GM23338 (cell line): ENCODE data around the gene PAK4. TPM values are rescaled to one million over a fixed set of nuclear protein-coding genes. Genes with fewer than 3 reads are reported as not detected.

Source experiments
- ATAC-seq: fragments of 200-7000 bp; cut with Tn5 transposase; 3 replicates; pipeline ENCODE4 v1.9.1; 2020
- DNase-seq: peaks from one replicate; pipeline ENCODE4 v3.0.0-alpha.2; 2015; ENCODE audit warnings: low spot score
- H2AFZ ChIP-seq: fragments of 200-600 bp; sonication (generic); 2 replicates; pipeline ENCODE4 v1.8.0; 2016; ENCODE audit warnings: antibody characterized with exemption, mild to moderate bottlenecking, moderate library complexity
- H3F3A ChIP-seq: fragments of 200-600 bp; sonication (generic); replicated peaks from 2 replicates; pipeline ENCODE4 v1.8.0; 2017; ENCODE audit warnings: antibody characterized with exemption, mixed run types, low read depth
- H3K27ac ChIP-seq: fragments of 200-600 bp; sonication (generic); 2 replicates; pipeline ENCODE4 v1.6.1; 2016; ENCODE audit warnings: low read depth
- H3K27me3 ChIP-seq: fragments of 200-600 bp; sonication (generic); 2 replicates; pipeline ENCODE4 v1.8.0; 2016; ENCODE audit warnings: mild to moderate bottlenecking, mixed run types, moderate library complexity; ENCODE audit not compliant: insufficient read depth
- H3K36me3 ChIP-seq: fragments of 200-600 bp; sonication (generic); 2 replicates; pipeline ENCODE4 v1.8.0; 2016; ENCODE audit warnings: mild to moderate bottlenecking; ENCODE audit not compliant: insufficient read depth
- H3K4me1 ChIP-seq: fragments of 200-600 bp; sonication (generic); 2 replicates; pipeline ENCODE4 v1.8.0; 2016; ENCODE audit warnings: mild to moderate bottlenecking, moderate library complexity; ENCODE audit not compliant: insufficient read depth
- H3K4me2 ChIP-seq: fragments of 200-600 bp; sonication (generic); 2 replicates; pipeline ENCODE4 v1.7.1; 2017; ENCODE audit warnings: mixed run types
- H3K4me3 ChIP-seq: fragments of 200-600 bp; sonication (generic); 2 replicates; pipeline ENCODE4 v1.6.1; 2016; ENCODE audit warnings: mixed run types
- H3K79me2 ChIP-seq: fragments of 200-600 bp; sonication (generic); replicated peaks from 2 replicates; pipeline ENCODE4 v1.8.0; 2017; ENCODE audit warnings: mild to moderate bottlenecking; ENCODE audit not compliant: insufficient read depth
- H3K9me2 ChIP-seq: fragments of 200-600 bp; sonication (generic); 2 replicates; pipeline ENCODE4 v1.8.0; 2017; ENCODE audit not compliant: insufficient read depth
- H4K20me1 ChIP-seq: fragments of 200-600 bp; sonication (generic); replicated peaks from 2 replicates; pipeline ENCODE4 v1.8.0; 2017; ENCODE audit warnings: mild to moderate bottlenecking; ENCODE audit not compliant: insufficient read depth
- H3K27ac Mint-ChIP-seq: 2 replicates; pipeline ENCODE4 v1.8.0; 2020; ENCODE audit warnings: inconsistent platforms, mild to moderate bottlenecking, moderate library complexity, mixed read lengths
- H3K27me3 Mint-ChIP-seq: 3 replicates; pipeline ENCODE4 v1.8.0; 2022; ENCODE audit warnings: low read depth, mild to moderate bottlenecking, moderate library complexity, mixed read lengths, inconsistent platforms; ENCODE audit not compliant: insufficient read depth, poor library complexity
- H3K36me3 Mint-ChIP-seq: 3 replicates; pipeline ENCODE4 v1.8.0; 2021; ENCODE audit warnings: low read depth, mild to moderate bottlenecking, inconsistent platforms, moderate library complexity, mixed read lengths
- H3K4me1 Mint-ChIP-seq: 3 replicates; pipeline ENCODE4 v1.8.0; 2020; ENCODE audit warnings: mild to moderate bottlenecking, inconsistent platforms, mixed read lengths
- H3K4me3 Mint-ChIP-seq: 3 replicates; pipeline ENCODE4 v1.8.0; 2021; ENCODE audit warnings: moderate library complexity, mild to moderate bottlenecking, inconsistent platforms, mixed read lengths
- H3K9me3 Mint-ChIP-seq: 3 replicates; pipeline ENCODE4 v1.8.0; 2020; ENCODE audit warnings: moderate library complexity, mild to moderate bottlenecking, inconsistent platforms, mixed read lengths
- CREB1 ChIP-seq: fragments of 250-450 bp; sonication (Bioruptor Pico); IDR thresholded peaks from 2 replicates; pipeline ENCODE4 v1.5.0; 2020; ENCODE audit warnings: low read depth, mild to moderate bottlenecking, moderate library complexity
- CTCF ChIP-seq, 2 experiments: fragments of 200-600 bp in 1 of 2; sonication (generic) in 1 of 2; conservative IDR thresholded peaks; 2 replicates each; pipeline versions ENCODE4 v1.5.1 to v1.6.1; 2016 to 2017; ENCODE audit warnings: antibody characterized with exemption in 2 of 2, low read depth in 2 of 2, mild to moderate bottlenecking in 2 of 2, moderate library complexity in 1 of 2
- EZH2 ChIP-seq: fragments of 200-600 bp; sonication (generic); IDR thresholded peaks from one replicate; pipeline ENCODE4 v1.8.0; 2017; ENCODE audit warnings: antibody characterized with exemption, mild to moderate bottlenecking, low read depth; ENCODE audit not compliant: unreplicated experiment
- EZH2phosphoT487 ChIP-seq: fragments of 200-600 bp; sonication (generic); IDR thresholded peaks from one replicate; pipeline ENCODE4 v1.8.1; 2018; ENCODE audit warnings: antibody characterized with exemption; ENCODE audit not compliant: unreplicated experiment
- JUNB ChIP-seq: IDR thresholded peaks from one replicate; pipeline ENCODE4 v1.6.1; 2016; ENCODE audit warnings: antibody characterized with exemption; ENCODE audit not compliant: unreplicated experiment
- NANOG ChIP-seq: IDR thresholded peaks from 2 replicates; pipeline ENCODE4 v1.6.1; 2016; ENCODE audit warnings: antibody characterized with exemption, borderline replicate concordance
- POLR2AphosphoS5 ChIP-seq: IDR thresholded peaks from 2 replicates; pipeline ENCODE4 v1.6.1; 2016; ENCODE audit warnings: antibody characterized with exemption, low read depth
- REST ChIP-seq: IDR thresholded peaks from one replicate; pipeline ENCODE4 v1.6.1; 2018; ENCODE audit warnings: antibody characterized with exemption; ENCODE audit not compliant: unreplicated experiment
- STAT1 ChIP-seq: IDR thresholded peaks from one replicate; pipeline ENCODE4 v1.6.1; 2016; ENCODE audit warnings: antibody characterized with exemption; ENCODE audit not compliant: unreplicated experiment
- ZNF114 ChIP-seq: fragments of 250-450 bp; sonication (Bioruptor Pico); IDR thresholded peaks from 2 replicates; pipeline ENCODE4 v1.5.0; 2020; ENCODE audit warnings: mild to moderate bottlenecking, moderate library complexity
- ZNF331 ChIP-seq: fragments of 250-450 bp; sonication (Bioruptor Pico); IDR thresholded peaks from 2 replicates; pipeline ENCODE4 v1.5.0; 2020; ENCODE audit warnings: low read depth, mild to moderate bottlenecking, moderate library complexity
- polyA plus RNA-seq: library from polyadenylated mRNA; unstranded; fragments of >200 nt; fragmentation: Nextera tagmentation; extraction: Ambion mirVana; gene quantifications from 2 replicates; pipeline ENCODE4 v1.2.1, GENCODE V29; 2016
- total RNA-seq: library from RNA; depleted of rRNA; stranded (reverse); fragments of >200 nt; shearing (Covaris generic); gene quantifications from 2 replicates; pipeline ENCODE4 v1.2.3, GENCODE V29; 2014
- TF ChIP-seq, protein P1 (sequence below): IDR thresholded peaks from 2 replicates; pipeline ENCODE4 v1.6.1; 2016; ENCODE audit warnings: antibody characterized with exemption
- TF ChIP-seq, protein P2 (sequence below): fragments of 250-450 bp; sonication (Bioruptor Pico); IDR thresholded peaks from 2 replicates; pipeline ENCODE4 v1.5.0; 2020; ENCODE audit warnings: mild to moderate bottlenecking, moderate library complexity

Gene PAK4
- total and polyA plus RNA-seq, 2 experiments from 2014 or later: 28.7 to 35.4 TPM

DNA sequence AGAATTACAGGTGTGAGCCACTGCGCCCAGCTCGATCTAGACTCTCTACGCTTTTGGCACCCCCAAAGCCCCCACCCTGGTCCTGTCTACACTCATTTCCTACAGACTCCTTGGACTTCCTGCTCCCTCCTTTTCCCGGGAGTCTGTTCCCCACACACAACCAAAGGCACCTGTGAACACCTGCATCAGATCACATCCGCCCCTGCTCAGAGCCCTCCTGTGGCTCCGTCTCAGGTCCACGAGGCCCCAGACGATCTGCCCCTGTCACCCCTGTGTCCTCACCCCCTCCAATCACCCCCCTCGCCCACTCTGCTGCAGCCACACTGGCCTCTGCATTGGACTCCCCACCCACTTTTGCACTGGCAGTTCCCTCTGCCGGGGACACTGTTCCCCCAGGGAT is 12.4 kb upstream of the PAK4 start:
- DNase-seq (no peak), ATAC-seq (no peak)
- Histone ChIP-seq H3K4me1 (no peaks in the 10 kb centered on the region), H3K36me3 (no peaks in the 10 kb centered on the region), H2AFZ (no peak overlapping the region), H4K20me1 (no peaks in the 10 kb centered on the region), H3K9me2 (no peaks in the 10 kb centered on the region), H3K4me2 (no peak overlapping the region), H3K27ac (no peak overlapping the region), H3K4me3 (no peak overlapping the region), H3K27me3 (no peaks in the 10 kb centered on the region), H3F3A (no peaks in the 10 kb centered on the region), H3K79me2 (no peaks in the 10 kb centered on the region)
- TF ChIP-seq JUNB (no peak), REST (no peak), ZNF331 (CRISPR knock-in tag) (no peak), POLR2AphosphoS5 (no peak), STAT1 (no peak), CREB1 (CRISPR knock-in tag) (no peak), EZH2phosphoT487 (no peak), CTCF (conservative IDR thresholded peaks at IDR 0.05; ENCODE audit: low read depth in 2 of 2) (no peak), EZH2 (no peak), ZNF114 (CRISPR knock-in tag) (no peak), NANOG (no peak)
- TF ChIP-seq, protein P1, sequence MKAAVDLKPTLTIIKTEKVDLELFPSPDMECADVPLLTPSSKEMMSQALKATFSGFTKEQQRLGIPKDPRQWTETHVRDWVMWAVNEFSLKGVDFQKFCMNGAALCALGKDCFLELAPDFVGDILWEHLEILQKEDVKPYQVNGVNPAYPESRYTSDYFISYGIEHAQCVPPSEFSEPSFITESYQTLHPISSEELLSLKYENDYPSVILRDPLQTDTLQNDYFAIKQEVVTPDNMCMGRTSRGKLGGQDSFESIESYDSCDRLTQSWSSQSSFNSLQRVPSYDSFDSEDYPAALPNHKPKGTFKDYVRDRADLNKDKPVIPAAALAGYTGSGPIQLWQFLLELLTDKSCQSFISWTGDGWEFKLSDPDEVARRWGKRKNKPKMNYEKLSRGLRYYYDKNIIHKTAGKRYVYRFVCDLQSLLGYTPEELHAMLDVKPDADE: no peak
- TF ChIP-seq, protein P2, sequence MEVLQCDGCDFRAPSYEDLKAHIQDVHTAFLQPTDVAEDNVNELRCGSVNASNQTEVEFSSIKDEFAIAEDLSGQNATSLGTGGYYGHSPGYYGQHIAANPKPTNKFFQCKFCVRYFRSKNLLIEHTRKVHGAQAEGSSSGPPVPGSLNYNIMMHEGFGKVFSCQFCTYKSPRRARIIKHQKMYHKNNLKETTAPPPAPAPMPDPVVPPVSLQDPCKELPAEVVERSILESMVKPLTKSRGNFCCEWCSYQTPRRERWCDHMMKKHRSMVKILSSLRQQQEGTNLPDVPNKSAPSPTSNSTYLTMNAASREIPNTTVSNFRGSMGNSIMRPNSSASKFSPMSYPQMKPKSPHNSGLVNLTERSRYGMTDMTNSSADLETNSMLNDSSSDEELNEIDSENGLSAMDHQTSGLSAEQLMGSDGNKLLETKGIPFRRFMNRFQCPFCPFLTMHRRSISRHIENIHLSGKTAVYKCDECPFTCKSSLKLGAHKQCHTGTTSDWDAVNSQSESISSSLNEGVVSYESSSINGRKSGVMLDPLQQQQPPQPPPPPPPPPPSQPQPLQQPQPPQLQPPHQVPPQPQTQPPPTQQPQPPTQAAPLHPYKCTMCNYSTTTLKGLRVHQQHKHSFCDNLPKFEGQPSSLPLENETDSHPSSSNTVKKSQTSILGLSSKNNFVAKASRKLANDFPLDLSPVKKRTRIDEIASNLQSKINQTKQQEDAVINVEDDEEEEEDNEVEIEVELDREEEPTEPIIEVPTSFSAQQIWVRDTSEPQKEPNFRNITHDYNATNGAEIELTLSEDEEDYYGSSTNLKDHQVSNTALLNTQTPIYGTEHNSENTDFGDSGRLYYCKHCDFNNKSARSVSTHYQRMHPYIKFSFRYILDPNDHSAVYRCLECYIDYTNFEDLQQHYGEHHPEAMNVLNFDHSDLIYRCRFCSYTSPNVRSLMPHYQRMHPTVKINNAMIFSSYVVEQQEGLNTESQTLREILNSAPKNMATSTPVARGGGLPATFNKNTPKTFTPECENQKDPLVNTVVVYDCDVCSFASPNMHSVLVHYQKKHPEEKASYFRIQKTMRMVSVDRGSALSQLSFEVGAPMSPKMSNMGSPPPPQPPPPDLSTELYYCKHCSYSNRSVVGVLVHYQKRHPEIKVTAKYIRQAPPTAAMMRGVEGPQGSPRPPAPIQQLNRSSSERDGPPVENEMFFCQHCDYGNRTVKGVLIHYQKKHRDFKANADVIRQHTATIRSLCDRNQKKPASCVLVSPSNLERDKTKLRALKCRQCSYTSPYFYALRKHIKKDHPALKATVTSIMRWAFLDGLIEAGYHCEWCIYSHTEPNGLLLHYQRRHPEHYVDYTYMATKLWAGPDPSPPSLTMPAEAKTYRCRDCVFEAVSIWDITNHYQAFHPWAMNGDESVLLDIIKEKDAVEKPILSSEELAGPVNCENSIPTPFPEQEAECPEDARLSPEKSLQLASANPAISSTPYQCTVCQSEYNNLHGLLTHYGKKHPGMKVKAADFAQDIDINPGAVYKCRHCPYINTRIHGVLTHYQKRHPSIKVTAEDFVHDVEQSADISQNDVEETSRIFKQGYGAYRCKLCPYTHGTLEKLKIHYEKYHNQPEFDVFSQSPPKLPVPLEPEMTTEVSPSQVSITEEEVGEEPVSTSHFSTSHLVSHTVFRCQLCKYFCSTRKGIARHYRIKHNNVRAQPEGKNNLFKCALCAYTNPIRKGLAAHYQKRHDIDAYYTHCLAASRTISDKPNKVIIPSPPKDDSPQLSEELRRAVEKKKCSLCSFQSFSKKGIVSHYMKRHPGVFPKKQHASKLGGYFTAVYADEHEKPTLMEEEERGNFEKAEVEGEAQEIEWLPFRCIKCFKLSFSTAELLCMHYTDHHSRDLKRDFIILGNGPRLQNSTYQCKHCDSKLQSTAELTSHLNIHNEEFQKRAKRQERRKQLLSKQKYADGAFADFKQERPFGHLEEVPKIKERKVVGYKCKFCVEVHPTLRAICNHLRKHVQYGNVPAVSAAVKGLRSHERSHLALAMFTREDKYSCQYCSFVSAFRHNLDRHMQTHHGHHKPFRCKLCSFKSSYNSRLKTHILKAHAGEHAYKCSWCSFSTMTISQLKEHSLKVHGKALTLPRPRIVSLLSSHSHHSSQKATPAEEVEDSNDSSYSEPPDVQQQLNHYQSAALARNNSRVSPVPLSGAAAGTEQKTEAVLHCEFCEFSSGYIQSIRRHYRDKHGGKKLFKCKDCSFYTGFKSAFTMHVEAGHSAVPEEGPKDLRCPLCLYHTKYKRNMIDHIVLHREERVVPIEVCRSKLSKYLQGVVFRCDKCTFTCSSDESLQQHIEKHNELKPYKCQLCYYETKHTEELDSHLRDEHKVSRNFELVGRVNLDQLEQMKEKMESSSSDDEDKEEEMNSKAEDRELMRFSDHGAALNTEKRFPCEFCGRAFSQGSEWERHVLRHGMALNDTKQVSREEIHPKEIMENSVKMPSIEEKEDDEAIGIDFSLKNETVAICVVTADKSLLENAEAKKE (CRISPR knock-in tag): no peak
- Mint-ChIP-seq H3K9me3 (no peaks in the 10 kb centered on the region), H3K36me3 (no peaks in the 10 kb centered on the region), H3K27me3 (peaks cover 14% of the 10 kb centered on the region), H3K27ac (no peak overlapping the region), H3K4me1 (peaks cover 5% of the 10 kb centered on the region), H3K4me3 (no peak overlapping the region)
